Suppressor macrophage (primary cell): ENCODE data around the gene DDC.

ENCODE experiments used
- DNase-seq, 4 experiments: peaks; one replicate each; pipeline ENCODE4 v3.0.0-alpha.2; 2020 to 2022

DDC gene

DNA sequence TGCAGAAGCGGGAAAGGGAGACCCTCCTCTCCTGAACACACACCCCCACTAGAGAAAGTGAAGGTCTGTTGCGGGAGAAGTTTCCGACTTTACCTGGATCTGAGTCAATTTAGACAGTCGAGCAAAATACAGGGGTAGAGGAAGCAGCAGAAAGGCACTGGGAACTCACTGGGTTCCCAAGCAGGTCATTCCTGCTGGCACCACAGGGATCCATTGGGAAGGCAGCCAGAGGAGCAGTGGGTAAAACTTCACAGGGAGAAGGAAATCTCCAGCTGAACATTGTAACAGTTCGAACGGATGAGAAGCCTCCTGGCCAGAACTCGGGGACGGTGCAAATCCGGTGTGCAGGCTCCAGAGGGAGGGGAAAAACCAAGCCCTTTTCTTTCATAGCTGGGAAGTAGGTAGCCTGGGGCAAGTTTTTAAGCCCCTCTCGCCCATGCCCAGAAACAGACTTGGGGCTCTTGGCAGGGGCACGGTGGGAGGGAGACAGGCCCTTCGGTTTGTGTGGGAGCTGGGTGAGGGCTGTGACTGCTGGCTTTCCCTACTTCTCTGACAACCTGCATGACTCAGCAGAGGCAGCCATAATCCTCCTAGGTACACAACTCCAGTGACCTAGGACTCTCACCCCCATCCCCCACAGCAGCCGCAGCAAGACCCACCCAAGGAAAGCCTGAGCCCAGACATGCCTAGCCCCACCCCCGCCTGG is 51.9 kb downstream of the DDC start:
- DNase-seq: no peak

DNA sequence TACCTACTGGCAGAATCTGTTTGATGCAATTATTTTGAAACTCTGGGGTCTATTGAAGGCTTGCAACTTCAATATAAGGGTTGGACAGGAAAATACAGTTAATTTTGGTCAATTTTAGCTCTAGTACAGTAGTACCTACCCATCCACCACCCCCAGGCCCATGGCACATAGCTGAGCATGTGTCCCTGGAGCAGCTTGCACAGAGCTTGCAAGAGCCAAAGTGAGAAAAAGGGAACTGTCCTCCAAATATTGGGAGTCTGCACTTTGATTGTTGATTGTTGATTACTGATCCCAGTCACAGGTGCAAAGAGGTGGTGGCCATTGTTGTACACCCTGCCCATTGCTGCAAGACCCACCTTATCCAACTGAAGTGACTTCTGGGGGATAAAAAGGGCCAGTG is 52.8 kb downstream of the DDC start:
- DNase-seq: no peak

DNA sequence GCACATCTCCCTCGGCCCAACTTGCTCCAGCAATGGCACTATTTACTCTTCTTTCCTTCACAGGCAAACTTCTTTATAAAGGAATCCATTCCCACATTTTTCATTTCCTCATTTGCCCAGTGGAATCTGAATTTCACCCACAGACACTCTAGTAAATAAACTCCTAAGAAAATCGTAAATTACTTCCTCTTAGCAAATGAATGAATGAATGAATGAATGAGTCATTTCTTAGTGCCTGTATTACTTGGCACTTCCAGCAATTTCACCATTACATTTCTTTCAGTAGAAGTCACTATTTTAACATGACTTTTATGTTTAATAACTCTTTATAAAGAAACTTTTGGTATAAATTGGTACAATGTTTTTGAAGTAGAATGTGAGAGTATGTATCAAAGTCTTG is 55.7 kb downstream of the DDC start:
- DNase-seq: peak in 1 of 4 experiments; percentile 1

DNA sequence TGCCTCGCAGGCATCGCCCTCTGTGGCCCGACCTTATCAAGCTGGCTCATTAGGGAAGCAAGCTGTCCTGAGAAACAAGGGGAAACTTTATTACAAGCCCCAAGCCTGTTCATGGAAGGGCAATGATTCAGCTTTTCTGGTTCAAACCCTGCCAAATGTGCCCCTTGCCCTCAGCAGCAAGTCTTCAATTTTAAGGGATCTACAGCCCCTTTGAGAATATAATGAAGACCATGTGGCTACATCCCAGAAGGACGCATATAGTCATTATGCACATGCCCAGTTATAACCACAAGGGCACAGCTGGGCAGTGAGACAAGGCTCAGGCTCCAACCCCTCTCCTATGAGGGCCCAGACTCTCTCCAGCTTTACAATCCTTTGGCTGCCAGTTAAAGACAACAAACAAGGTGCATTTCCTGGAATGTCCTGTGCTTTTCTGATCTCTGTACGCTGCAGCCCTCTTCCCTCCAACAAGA is 56.7 kb downstream of the DDC start:
- no peak for DNase-seq

DNA sequence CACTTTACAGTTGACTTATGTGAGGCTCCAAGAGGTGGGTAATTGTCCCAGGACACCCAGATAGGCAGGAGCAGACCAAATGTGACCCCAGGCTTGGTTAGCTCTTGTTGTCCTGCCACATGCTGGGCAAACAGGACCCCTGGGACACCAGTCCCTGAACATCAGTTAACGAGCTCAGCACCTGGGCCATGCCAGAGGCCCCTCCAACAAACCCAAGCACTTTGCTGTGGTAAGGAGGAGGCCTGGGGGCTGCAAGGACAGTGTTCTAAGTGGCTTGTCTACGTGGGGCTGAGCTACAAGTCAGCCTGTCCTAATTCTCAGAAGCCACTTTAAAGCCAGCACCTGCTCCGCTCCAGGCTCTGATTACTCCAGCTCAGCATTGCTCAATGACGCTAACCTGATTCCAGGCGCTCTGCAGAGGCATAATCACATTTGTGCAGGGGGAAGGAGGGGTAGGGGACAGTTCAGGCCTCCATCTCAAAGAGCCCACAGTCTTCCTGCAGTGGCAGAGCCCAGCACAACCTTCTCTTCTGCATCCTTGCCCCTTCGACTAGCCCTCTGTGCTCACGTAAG is 57.2 kb downstream of the DDC start:
- no peak for DNase-seq

DNA sequence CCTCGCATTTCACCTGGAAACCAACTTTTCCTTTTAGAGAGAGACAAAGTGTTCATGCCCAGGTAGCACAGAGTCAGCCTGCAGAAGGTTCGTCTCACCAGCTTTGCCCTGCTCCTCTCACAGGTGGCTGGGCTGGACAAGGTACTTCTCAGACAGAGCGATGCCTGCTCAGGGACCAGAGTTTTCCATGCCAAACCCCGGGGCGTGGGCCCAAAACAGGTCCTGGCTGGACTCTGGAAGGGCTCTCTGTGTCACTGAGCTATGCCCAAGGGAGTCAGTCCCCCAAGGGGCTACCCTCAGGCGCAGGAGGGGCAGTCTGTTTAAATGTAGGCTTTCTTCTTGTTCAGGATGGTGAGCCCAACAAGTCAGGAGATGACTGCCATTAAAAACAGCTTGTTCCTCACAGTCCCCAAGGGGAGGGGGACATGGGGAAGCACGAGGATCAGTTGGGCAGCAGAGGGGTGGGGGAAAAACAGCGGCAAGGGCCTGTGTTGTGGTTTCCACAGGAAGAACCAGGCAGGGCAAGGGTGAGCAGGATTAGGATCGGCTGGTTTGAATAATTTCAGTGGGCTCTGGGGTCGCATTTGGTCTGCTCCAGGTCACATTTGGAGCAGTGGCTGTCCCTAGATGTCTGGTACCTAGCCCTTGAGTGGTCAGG is 59.5 kb downstream of the DDC start:
- no peak for DNase-seq

DNA sequence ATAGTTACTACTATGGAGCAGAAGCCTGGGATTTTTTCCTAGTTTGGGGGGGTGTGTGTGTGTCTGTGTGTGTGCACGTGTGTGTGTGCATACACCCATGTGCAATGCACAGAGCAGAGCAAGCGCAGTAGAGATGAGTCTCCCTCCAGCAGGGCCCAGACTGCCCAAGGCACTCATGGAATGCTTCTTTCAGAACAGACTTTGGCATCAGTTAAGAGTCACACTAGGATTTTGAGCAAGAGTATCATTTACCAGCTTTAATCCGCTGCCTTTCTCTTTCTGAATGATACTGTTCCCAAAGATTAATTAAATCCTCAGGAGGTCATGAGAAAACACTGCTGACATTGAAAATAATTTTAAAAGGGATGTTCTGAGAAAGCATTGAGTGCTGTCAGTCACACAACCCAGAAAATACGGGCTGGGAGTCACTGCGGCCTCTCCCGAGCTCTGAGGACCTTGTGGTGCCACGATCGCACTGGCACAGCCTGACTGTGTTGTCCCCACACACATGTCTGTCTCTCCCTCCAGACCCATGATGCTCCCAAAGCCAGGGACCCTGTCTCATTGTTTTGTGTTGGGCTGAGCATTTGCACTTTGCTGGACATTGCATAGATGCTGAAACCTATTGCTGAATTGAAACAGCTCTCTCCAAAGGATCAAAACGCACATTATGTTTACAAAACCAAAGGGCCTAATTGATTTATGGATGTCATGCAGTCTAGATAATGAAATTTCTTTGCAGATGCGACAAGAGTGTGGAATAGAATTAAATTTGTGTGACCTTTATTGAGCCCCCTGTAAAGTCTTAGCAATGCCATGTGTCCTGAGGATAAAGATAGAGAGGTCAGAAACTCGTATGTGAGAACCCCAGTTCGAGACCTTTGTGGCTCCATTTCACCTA is 60.3 kb downstream of the DDC start:
- no peak for DNase-seq

DNA sequence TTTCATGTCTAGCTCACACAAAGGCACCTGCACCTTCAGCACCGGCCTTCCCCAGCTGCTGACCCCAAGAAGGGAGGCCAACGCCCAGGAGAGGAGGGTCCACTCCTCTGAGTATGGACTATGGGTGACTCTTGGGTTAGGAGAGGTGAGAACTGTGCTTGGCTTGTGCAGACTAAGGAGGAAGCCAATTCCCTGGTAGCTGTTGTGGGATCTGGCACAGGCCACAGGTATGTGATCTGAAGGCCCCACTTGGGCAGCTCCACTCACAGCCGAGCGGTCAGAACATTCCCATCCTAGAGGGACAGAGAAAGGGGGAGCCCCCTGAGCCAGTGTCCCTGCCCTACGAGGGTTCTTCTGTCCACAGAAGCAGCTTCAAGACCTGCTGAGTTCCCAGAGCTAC is 62.3 kb downstream of the DDC start:
- no peak for DNase-seq

DNA sequence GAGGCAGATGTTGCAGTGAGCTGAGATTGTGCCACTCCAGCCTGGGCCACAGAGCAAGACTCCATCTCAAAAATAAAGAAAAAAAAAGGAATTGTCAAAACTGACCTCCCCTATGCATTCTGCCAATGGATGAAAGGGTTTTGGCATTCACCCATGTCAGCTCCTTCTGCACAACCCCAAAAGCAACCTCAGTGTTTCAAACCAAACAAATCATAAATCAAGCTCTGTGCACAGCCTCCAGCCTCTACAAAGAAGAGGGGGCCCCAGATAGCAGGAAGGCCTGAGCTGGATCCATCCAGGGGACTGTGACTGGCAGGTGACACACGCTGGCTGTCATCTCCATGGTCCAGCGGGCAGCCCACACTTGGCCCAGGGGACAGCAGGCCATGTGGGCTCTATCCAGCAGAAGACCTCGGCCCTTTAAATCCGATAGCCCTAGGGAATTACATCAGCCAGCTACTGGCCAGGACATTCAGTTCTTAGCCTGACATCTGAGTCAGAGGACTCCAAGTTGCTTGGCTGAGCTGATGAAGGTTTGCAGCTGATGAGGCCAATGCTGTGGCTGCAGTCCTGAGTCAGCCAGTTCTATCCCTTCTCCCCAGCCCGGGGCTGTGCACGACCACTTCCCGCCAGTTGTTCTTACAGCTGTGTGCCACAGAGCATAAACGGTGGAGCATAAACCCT is 63.1 kb downstream of the DDC start:
- DNase-seq: no peak

DNA sequence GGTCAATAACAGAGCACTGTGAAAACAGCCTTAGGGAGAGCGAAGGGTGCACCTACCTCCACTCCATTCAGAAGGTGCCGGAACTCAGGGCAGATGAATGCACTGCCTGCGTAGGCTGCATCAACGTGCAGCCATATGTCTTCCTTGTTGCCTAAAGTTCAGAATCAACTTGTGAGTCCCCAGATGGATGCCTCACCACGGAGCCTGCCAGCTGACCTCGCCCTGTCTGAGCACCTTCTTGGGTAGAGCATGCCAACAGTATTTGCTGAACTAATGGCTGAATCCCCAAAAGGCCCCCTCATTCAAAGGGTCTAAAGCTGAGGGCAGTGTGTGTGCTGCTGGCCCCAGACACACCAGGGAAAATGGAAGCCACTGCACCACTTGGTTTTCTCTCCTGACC is 66.1 kb downstream of the DDC start:
- DNase-seq: no peak

DNA sequence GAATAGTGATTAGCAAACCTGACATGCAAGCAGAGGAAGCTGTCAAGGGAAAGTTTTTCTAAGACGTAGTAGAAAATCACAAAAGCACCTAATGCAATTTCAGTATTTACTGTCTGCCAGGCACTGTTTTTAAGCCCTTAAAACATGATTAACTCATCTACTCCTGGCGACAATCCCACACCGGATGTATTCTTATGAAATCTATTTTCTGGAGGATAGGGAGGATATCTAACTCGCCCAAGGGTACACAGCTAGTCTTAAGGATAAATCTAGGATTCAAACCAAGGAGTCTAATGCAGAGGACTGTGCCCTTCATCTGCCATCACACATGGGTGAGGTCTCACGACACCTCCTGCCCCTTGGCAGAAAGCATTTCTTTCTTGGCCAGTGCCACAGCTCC is 67.2 kb downstream of the DDC start:
- no peak for DNase-seq

DNA sequence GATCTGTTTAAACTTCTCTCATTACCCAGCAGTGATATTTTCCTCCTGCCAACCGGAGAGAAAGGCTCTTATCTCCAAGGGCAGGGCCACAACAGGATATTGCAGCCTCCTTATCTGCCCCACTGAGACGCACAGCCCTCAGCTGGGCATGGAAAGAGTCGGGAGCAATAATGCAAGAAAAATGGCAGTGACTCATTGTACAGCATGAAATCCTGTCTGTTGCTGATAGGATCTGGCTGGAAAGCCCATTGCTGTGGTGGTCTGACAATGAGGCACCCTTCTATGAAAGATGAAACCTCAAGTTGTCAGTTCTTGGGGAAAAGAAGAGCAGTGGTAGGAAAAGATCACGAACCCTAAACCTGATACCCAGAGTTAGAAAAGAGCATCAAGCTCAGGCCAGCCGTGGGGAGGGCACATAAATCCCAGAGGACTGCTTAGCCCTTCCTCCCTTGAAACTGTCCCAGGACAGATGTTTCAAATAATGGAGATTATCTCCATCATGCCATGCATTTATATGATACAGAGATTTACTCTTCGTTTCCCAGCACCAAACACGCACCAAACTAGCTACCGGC is 68.0 kb downstream of the DDC start:
- DNase-seq: no peak

DNA sequence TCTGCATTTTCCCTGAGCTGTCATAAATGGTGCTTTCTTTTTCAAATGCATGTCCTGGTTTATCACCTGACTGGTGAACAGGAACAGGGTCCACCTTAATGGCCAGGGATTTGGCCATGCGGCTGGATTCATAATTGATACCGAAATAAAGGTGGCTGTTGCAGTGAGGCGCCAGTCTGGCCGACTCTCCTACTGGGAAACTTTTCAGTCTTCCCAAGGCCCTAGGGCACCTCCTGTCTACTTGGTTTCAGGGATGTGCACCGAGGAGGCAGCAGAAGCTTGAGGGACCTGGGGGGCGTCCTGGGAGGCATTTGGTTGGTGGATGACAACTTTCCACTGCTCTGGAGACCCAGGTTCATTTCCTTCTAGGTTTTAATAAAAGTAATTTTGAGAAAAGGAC is 68.6 kb downstream of the DDC start:
- DNase-seq: no peak

DNA sequence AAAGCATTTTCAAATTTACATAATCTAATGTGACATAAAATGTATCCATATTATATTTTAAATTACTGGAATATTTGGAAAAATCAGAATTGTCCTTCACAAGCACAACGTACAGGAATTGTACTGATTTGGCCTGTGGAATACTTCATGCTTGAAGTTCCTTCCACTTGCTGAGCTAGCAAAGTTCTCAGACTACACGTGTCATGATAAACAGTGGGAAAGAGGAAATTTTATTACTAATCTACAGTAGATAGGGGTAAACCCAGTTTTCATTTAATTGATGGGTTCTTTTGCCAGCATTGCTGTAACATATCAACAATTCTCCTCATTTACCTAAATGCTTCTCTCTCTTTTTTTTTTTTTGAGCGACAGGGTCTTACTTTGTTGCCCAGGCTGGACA is 69.5 kb downstream of the DDC start:
- DNase-seq: no peak

DNA sequence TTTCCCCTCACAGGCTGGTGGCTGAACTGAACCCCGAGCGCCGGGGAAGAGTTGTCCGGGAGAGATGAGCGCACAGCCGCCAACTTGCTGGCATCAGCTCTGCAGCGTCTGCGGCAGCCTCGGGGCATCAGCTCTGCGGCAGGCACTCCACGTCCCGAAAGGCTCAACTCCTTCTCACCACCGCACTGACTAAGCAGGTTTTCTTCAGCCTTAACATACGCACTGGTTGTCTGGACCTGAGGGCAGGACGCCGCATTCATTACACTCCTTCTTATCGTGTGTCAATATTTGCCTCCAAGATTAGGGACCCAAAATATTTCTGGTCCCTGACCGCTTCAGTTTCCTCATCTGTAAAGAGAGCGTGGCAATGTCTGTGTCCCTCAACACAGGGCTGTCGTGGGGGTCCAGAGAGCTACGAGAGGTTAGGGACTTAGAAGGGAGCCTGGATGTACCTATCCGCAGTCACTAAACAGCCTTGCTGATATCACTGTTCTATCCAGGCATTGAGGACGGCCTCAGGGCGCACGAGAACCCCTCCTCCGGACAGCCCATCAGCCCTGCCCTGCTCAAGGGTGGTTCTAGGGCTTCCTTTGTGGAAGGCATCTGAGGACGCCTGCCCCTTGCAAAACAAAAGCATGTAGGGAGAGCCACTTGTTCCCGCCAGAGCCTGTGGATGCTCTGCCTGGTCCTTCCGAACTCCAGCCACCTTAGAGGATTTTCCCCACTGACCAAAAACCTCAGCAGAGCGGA is 72.3 kb downstream of the DDC start:
- DNase-seq: no peak

DNA sequence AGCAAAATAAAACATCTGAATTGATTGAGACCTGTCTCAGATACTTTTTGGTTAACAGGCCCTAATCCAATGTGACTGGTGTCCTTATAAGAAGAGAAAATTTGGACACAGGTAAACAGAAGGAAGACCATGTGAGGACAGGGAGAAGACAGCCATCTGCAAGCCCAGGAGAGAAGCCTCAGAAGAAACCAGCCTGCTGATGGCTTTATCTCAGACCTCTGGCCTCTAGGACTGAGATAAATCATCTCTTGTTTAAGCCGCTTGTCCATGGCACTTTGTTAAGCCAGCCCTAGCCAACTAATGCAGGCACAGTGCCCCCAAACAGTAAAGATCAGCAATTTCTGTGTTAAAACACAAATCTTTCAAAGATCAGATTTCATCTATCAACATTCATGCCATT is 73.3 kb downstream of the DDC start:
- no peak for DNase-seq

DNA sequence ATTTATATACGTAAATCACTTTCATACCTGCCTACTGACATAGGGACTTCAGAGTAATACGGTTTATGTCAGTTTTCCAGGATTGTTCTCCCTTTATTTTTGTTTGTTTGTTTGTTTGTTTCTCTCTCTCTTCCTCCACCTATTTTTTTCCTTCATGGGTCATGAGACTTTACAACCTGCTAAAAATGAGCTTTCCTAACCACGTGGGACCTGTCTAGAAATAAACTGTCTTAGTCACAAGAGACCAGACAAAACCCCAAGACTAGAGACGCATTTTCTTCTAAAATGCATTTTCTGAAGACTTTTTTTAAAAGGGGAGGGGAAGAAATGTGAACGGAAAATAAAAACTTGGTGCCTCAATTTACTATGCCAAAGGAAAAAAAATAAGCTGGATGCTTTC is 74.0 kb downstream of the DDC start:
- DNase-seq: no peak

DNA sequence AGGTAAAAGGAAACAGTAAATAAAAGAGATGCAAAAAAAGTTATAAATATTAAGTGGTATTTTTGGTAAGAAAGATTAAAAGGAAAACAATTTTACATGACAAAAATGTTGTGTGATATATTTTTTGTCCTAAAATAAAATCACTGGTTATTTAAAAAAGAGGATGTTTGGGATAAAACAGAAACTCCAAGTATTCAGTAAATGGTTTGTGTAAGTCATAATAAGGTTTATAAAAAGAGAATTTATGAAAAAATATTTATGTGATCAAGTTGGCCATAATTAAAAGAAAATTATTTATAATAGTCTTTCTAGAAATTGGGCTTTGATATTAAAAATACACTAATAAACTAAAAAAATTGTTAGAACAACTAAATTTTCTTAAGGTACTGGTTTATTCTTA is 76.8 kb downstream of the DDC start:
- no peak for DNase-seq

DNA sequence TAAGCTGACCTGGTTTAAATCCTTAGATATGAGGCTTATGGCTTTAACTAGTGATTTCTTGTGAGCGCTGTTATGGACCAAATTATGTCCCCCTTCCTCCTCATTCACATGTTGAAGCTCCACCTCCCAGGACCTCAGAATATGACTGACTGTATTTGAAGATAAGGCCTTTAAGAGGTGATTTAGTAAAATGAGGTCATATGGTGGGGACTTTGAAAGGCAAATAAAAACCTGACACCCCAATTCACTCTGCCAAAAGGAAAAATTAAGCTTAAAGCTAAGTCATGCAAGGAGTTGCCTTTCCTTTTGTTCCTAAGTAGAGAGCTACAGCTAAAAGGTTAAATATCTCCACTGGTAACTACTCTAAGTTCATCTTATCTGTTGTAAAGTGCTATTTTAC is 78.7 kb downstream of the DDC start:
- no peak for DNase-seq

DNA sequence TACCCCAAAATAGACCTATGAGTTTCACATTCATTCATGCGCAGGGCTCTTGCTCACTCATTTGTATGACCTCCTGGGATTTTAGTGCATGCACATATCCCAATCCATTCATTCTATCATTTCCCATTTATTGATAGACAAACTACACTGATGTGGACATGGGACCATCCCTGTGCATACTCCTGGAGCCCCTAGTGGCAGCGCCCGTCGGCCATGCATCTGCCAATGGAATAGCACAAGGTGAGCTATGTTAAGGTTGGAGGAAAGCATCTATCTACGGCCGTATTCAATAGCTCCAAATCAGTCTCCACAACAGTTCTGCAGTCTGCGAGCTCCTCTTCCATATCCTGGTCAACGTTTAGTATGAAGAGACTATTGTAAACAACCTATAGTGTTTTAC is 83.3 kb downstream of the DDC start:
- no peak for DNase-seq

DNA sequence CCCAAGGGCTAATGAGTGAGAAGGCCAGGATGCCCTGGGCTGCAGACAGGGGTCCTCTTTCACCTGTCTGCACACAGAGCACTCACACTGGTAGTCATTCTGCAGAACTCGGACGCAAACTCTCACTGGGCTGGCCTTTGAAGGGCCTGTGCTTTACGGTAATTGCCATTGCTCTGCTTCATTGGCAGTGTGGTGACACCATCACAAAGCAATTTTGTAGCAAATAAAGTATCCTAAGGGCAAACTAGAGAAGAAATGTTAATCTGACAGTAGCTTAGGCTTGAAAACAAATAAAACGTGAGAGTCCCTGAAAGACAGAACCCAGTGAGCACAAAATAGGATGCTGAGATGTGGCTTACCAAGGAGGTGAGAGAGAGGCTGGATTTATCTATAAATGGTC is 84.4 kb downstream of the DDC start:
- no peak for DNase-seq
